K562 (cell line): ENCODE results near the gene AKAP13. TPM values are rescaled to one million over a fixed set of nuclear protein-coding genes. Genes with fewer than 3 reads are reported as not detected.

ENCODE experiments used
- ATAC-seq: fragments of 200-7000 bp; cut with Tn5 transposase; 3 replicates; pipeline ENCODE4 v1.9.1; 2020; ENCODE audit warnings: moderate library complexity
- BruUV-seq: library from RNA; stranded (reverse); fragments of 400-500 nt; replicated peaks from 2 replicates; lab custom pipeline; 2021; lab: Mats Ljungman, UMichigan
- CTCF ChIA-PET: fragments of 300-600 bp; formaldehyde crosslinking; extraction: SDS; loops from one replicate; lab custom pipeline; 2021; ENCODE audit warnings: low intra/inter-chr PET ratio; lab: Yijun Ruan, JAX
- POLR2A ChIA-PET: fragments of 300-600, 350-650 bp; sonication (Branson Sonifier 250); formaldehyde crosslinking; extraction: SDS; loops from one replicate; lab custom pipeline; 2021; ENCODE audit warnings: antibody characterized with exemption, inconsistent platforms; lab: Yijun Ruan, JAX
- DNase-seq, 4 experiments: peaks; one replicate each; pipeline versions ENCODE4 v3.0.0 to v3.0.0-alpha.2; 2011 to 2018; ENCODE audit warnings: low spot score in 3 of 4, mixed read lengths in 3 of 4; ENCODE audit errors: extremely low read depth in 1 of 4
- FAIRE-seq: peaks from 2 replicates; lab custom pipeline; 2011; peaks lifted over from hg19 to GRCh38; lab: Jason Lieb, UNC
- H2AFZ ChIP-seq: 2 replicates; pipeline ENCODE4 v1.6.0; 2011; ENCODE audit warnings: low read depth, low read length, control low read depth, inconsistent platforms
- H3K27ac ChIP-seq: fragments of 200-600 bp; 3 replicates; pipeline ENCODE4 v1.8.0; 2011; ENCODE audit warnings: low read depth, mild to moderate bottlenecking, control low read depth, inconsistent platforms, low read length, moderate library complexity, mixed read lengths; ENCODE audit errors: extremely low read depth
- H3K27me3 ChIP-seq, 2 experiments: fragments of 300-600 bp in 1 of 2; 2 replicates in 1 of 2; 3 replicates in 1 of 2; pipeline versions ENCODE4 v1.6.0 to v1.8.0; 2011; ENCODE audit warnings: inconsistent platforms in 2 of 2, low read length in 2 of 2, mild to moderate bottlenecking in 1 of 2, mixed read lengths in 1 of 2, moderate library complexity in 1 of 2; ENCODE audit not compliant: control insufficient read depth in 2 of 2, insufficient read depth in 2 of 2
- H3K36me3 ChIP-seq: fragments of 300-600 bp; 3 replicates; pipeline ENCODE4 v1.8.0; 2011; ENCODE audit warnings: mild to moderate bottlenecking, low read length, inconsistent platforms; ENCODE audit not compliant: control insufficient read depth, insufficient read depth
- H3K4me1 ChIP-seq, 2 experiments: fragments of 200-600 bp in 1 of 2; replicated peaks in 1 of 2; 2 replicates in 1 of 2; 3 replicates in 1 of 2; pipeline versions ENCODE4 v1.5.1 to v1.8.0; 2011; ENCODE audit warnings: inconsistent platforms in 2 of 2, low read length in 2 of 2, mild to moderate bottlenecking in 1 of 2, mixed read lengths in 1 of 2, moderate library complexity in 1 of 2; ENCODE audit not compliant: control insufficient read depth in 2 of 2, insufficient read depth in 2 of 2
- H3K4me2 ChIP-seq: 2 replicates; pipeline ENCODE4 v1.6.1; 2011; ENCODE audit warnings: low read length, control low read depth, inconsistent platforms, mixed read lengths; ENCODE audit not compliant: insufficient read depth
- H3K4me3 ChIP-seq: fragments of 200-600 bp; sonication (generic), shearing (Covaris generic); 2 replicates; pipeline ENCODE4 v1.5.1; 2016; ENCODE audit warnings: control low read depth, inconsistent platforms
- H3K79me2 ChIP-seq: fragments of 200-600 bp; 3 replicates; pipeline ENCODE4 v1.8.0; 2011; ENCODE audit warnings: low read length, inconsistent platforms; ENCODE audit not compliant: control insufficient read depth, insufficient read depth
- H3K9ac ChIP-seq, 2 experiments: 2 replicates each; pipeline versions ENCODE4 v1.6.0 to v1.6.1; 2011; ENCODE audit warnings: low read depth in 2 of 2, low read length in 2 of 2, control low read depth in 1 of 2, inconsistent platforms in 1 of 2, mild to moderate bottlenecking in 1 of 2, mixed read lengths in 1 of 2; ENCODE audit not compliant: insufficient read depth in 1 of 2
- H3K9me1 ChIP-seq: one replicate; pipeline ENCODE4 v1.6.0; 2011; ENCODE audit warnings: inconsistent platforms, mild to moderate bottlenecking, low read length, moderate library complexity; ENCODE audit not compliant: control insufficient read depth, insufficient read depth
- H3K9me3 ChIP-seq: replicated peaks from 2 replicates; pipeline ENCODE4 v1.5.1; 2011; ENCODE audit warnings: low read depth, low read length, inconsistent platforms; ENCODE audit not compliant: control insufficient read depth, insufficient read depth
- H4K20me1 ChIP-seq: replicated peaks from 2 replicates; pipeline ENCODE4 v1.6.1; 2011; ENCODE audit warnings: low read length, inconsistent platforms, mixed read lengths; ENCODE audit not compliant: control insufficient read depth, insufficient read depth
- MXD1 ChIP-seq: fragments of 250-450 bp; sonication (Bioruptor Pico); IDR thresholded peaks from 2 replicates; pipeline ENCODE4 v1.8.0; 2021; ENCODE audit warnings: borderline replicate concordance, mild to moderate bottlenecking, moderate library complexity; ENCODE audit not compliant: poor library complexity, severe bottlenecking
- ZHX1 ChIP-seq: fragments of 150-350 bp; conservative IDR thresholded peaks from 2 replicates; pipeline ENCODE4 v1.6.1; 2014; ENCODE audit warnings: low read length
- WGBS: fragments of 100-300 bp; shearing (Covaris generic); methylation state at CpG from one replicate; pipeline ENCODE4 v1.1.6; 2016; ENCODE audit warnings: low coverage, mixed read lengths; ENCODE audit not compliant: insufficient coverage; ENCODE audit errors: missing lambda C conversion rate; 5-methylcytosine and 5-hydroxymethylcytosine counted together
- in situ Hi-C: fragments of 300-500 bp; cut with MboI; formaldehyde crosslinking; loops from 4 replicates; pipeline ENCODE4 v1.15.0; 2018; ENCODE audit warnings: inconsistent platforms, mixed read lengths
- intact Hi-C: fragments of 100-400 bp; cut with micrococcal nuclease; formaldehyde crosslinking; loops from 2 replicates; pipeline ENCODE4 v1.14.2; 2022
- polyA plus RNA-seq, 8 experiments: library from polyadenylated mRNA; depleted of rRNA in 4 of 8; stranded (reverse) in 5 of 8; unstranded in 3 of 8; fragments of >200 nt; fragmentation: Nextera tagmentation in 2 of 8; fragmentation: Illumina TruSeq in 1 of 8; extraction: Ambion mirVana in 2 of 8; extraction: Trizol in 1 of 8; gene quantifications; 2 replicates each; pipeline versions ENCODE4 v1.2.1 to v1.2.3, GENCODE V29; 2011 to 2014; ENCODE audit warnings: inconsistent platforms in 1 of 8, missing spikeins in 1 of 8
- total RNA-seq, 7 experiments: library from RNA; depleted of rRNA in 6 of 7; stranded (reverse); fragments of >200 nt in 6 of 7; fragmentation: Illumina TruSeq in 2 of 7; extraction: Trizol in 2 of 7; gene quantifications; 2 replicates each; pipeline versions ENCODE4 v1.2.1 to v1.2.3, GENCODE V29; 2011 to 2021; ENCODE audit warnings: low replicate concordance in 1 of 7

The AKAP13 gene
- total and polyA plus RNA-seq, 9 of the 15 experiments (the other 6 are each of a cell fraction or from before 2014, with no cell fraction given): 0.03 to 1.7 (median 0.42) TPM

GRCh38 chr15:85591622-85592021, 211.2 kb downstream of the AKAP13 start:
- no peak for ATAC-seq
- H3K9me3 ChIP-seq: no peaks in the 10 kb centered on the region
- H3K4me3 ChIP-seq: no peak overlapping the region
- FAIRE-seq: no peak
- no peaks in the 10 kb centered on the region for H3K36me3 ChIP-seq
- intact Hi-C loops: no loop called here
- in situ Hi-C loops: no loop called here
- BruUV-seq: no TSS peak
- no peaks in the 10 kb centered on the region for H3K9me1 ChIP-seq
- no peak overlapping the region for H3K4me2 ChIP-seq
- 2% methylated on average over 4 of the region's 4 CpGs for WGBS
- no peak for TF ChIP-seq MXD1 (CRISPR knock-in tag)
- TF ChIP-seq ZHX1: no peak
- no peaks in the 10 kb centered on the region for H4K20me1 ChIP-seq
- H3K27ac ChIP-seq: no peak overlapping the region
- H3K4me1 ChIP-seq: no peaks in the 10 kb centered on the region
- H3K79me2 ChIP-seq: no peaks in the 10 kb centered on the region
- no peak for DNase-seq
- ChIA-PET POLR2A (no interaction called here), CTCF (no interaction called here)
- no peak overlapping the region for H3K9ac ChIP-seq
- no peak overlapping the region for H2AFZ ChIP-seq
- no peaks in the 10 kb centered on the region for H3K27me3 ChIP-seq
